ENCODE measurements around the gene XCR1. TPM values are rescaled to one million over a fixed set of nuclear protein-coding genes. Genes with fewer than 3 reads are reported as not detected.

The XCR1 gene
- total and polyA plus RNA-seq, 9 of the 15 experiments (the other 6 are each of a cell fraction or from before 2014, with no cell fraction given) = not detected

DNA sequence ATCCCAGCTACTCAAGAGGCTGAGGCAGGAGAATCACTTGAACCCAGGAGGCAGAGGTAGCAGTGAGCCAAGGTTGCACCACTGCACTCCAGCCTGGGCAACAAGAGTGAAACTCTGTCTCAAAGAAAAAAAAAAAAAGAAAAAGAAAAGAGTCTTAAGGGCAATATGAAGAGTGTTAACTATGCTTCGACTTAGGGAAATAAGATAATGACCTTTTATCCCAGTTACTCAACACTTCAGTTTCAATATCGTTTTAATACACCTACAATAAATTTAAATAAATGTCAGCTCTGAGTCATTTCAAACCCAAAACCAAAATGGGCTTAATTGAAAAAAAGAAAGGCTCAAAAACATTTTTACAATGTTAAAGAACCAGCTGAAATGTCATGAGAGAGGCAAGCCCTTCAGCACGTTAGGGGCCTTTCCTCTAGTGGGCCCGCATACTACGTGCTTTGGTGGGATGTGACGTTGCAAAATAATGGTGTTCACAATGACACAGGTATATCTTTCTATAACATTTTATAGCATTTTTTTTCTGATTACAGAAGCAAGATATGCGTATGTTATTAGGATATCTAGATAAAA lies 47.0 kb downstream of the XCR1 start:
- 84% methylated on average over 7 of the region's 7 CpGs for WGBS (ENCODE audit: insufficient coverage, low coverage, missing lambda C conversion rate)
- Histone ChIP-seq H2AFZ (ENCODE audit: low read depth, low read length) (no peak overlapping the region), H3K27ac (ENCODE audit: extremely low read depth, low read depth, low read length) (no peak overlapping the region), H3K4me1 (replicated peaks in 1 of 2; ENCODE audit: control insufficient read depth in 2 of 2, insufficient read depth in 2 of 2, low read length in 2 of 2) (peaks cover 0 to 16% of the 10 kb centered on the region in 2 experiments; a peak in 3 of 5 replicates), H3K9me3 (replicated peaks; ENCODE audit: control insufficient read depth, insufficient read depth, low read depth, low read length) (no peaks in the 10 kb centered on the region), H3K9ac (ENCODE audit: insufficient read depth in 1 of 2, low read depth in 2 of 2, low read length in 2 of 2) (no peak overlapping the region), H3K4me3 (no peak overlapping the region), H3K4me2 (ENCODE audit: insufficient read depth, low read length) (no peak overlapping the region), H3K9me1 (ENCODE audit: control insufficient read depth, insufficient read depth, low read length) (no peaks in the 10 kb centered on the region), H4K20me1 (replicated peaks; ENCODE audit: control insufficient read depth, insufficient read depth, low read length) (peaks cover 2% of the 10 kb centered on the region; the same call in 1 of the 2 replicates), H3K27me3 (ENCODE audit: control insufficient read depth in 2 of 2, insufficient read depth in 2 of 2, low read length in 2 of 2) (no peaks in the 10 kb centered on the region), H3K79me2 (ENCODE audit: control insufficient read depth, insufficient read depth, low read length) (no peaks in the 10 kb centered on the region), H3K36me3 (ENCODE audit: control insufficient read depth, insufficient read depth, low read length) (peaks cover 89% of the 10 kb centered on the region)
- no TSS peak for BruUV-seq (replicated peaks)
- POLR2A ChIA-PET = interaction anchor here (0.7 to 2.8 kb wide), 4 partner anchors 13 to 26 kb away, joined by 3 to 7 read pairs (median 4); no protein-coding TSS in a partner anchor
- ATAC-seq (no peak), FAIRE-seq (no peak), DNase-seq (ENCODE audit: extremely low read depth in 1 of 4, low spot score in 3 of 4) (no peak)
- CTCF ChIA-PET (ENCODE audit: low intra/inter-chr PET ratio) = no interaction called here
- TF ChIP-seq, protein P1, sequence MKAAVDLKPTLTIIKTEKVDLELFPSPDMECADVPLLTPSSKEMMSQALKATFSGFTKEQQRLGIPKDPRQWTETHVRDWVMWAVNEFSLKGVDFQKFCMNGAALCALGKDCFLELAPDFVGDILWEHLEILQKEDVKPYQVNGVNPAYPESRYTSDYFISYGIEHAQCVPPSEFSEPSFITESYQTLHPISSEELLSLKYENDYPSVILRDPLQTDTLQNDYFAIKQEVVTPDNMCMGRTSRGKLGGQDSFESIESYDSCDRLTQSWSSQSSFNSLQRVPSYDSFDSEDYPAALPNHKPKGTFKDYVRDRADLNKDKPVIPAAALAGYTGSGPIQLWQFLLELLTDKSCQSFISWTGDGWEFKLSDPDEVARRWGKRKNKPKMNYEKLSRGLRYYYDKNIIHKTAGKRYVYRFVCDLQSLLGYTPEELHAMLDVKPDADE (conservative IDR thresholded peaks at IDR 0.05; ENCODE audit: control insufficient read depth, low read depth, low read length) = no peak
- TF ChIP-seq ZKSCAN3 (CRISPR knock-in tag; IDR thresholded peaks at IDR 0.05) (no peak), TFAM (CRISPR knock-in tag; conservative IDR thresholded peaks at IDR 0.05) (no peak), BRD9 (IDR thresholded peaks at IDR 0.05; ENCODE audit: low read depth, partially characterized antibody) (no peak), ZNF445 (CRISPR knock-in tag; IDR thresholded peaks at IDR 0.05; ENCODE audit: low read depth) (no peak), XRCC5 (IDR thresholded peaks at IDR 0.05; ENCODE audit: low read depth, low read length) (no peak), HEY1 (CRISPR knock-in tag; IDR thresholded peaks at IDR 0.05; ENCODE audit: borderline replicate concordance) (no peak), ZNF57 (CRISPR knock-in tag; IDR thresholded peaks at IDR 0.05) (no peak), RBM25 (IDR thresholded peaks at IDR 0.05; ENCODE audit: low read depth, low read length, severe bottlenecking) (no peak)
- in situ Hi-C loops (cut with MboI) (no loop called here), intact Hi-C loops (cut with micrococcal nuclease) (no loop called here)

All from K562 (cell line).